A549 (cell line): ENCODE results near the gene HGFAC. TPM values are rescaled to one million over a fixed set of nuclear protein-coding genes. Genes with fewer than 3 reads are reported as not detected.

Source experiments
- ATAC-seq, 2 experiments: fragments of 200-7000 bp in 1 of 2; fragments of >200 bp in 1 of 2; cut with Nextera tagmentation in 1 of 2; cut with Tn5 transposase in 1 of 2; 3 replicates each; pipeline versions ENCODE4 v1.8.0 to v1.9.1; 2018 to 2020; ENCODE audit warnings: mild to moderate bottlenecking in 1 of 2, moderate library complexity in 1 of 2
- CTCF ChIA-PET: fragments of 300-600 bp; sonication (Branson Sonifier 250); formaldehyde crosslinking; extraction: SDS; loops from one replicate; lab custom pipeline; 2021; ENCODE audit warnings: antibody characterized with exemption, inconsistent platforms; lab: Yijun Ruan, JAX
- POLR2A ChIA-PET: fragments of 350-600 bp; formaldehyde crosslinking; extraction: SDS; loops from one replicate; lab custom pipeline; 2021; ENCODE audit warnings: antibody characterized with exemption, inconsistent platforms; lab: Yijun Ruan, JAX
- DNase-seq, 2 experiments: peaks; one replicate each; pipeline versions ENCODE4 v3.0.0 to v3.0.0-alpha.2; 2011 to 2016; ENCODE audit warnings: low read depth in 1 of 2, low spot score in 1 of 2
- FAIRE-seq: peaks from 2 replicates; lab custom pipeline; 2011; peaks lifted over from hg19 to GRCh38; lab: Jason Lieb, UNC
- H3K27ac ChIP-seq, 2 experiments: fragments of >200 bp; sonication (Bioruptor Twin); formaldehyde crosslinking; 3 replicates each; pipeline ENCODE4 v1.5.1; 2016 to 2017
- H3K4me1 ChIP-seq: fragments of >200 bp; sonication (Bioruptor Twin); formaldehyde crosslinking; 3 replicates; pipeline ENCODE4 v1.6.1; 2016
- H3K4me2 ChIP-seq: fragments of >200 bp; sonication (Bioruptor Twin); formaldehyde crosslinking; 3 replicates; pipeline ENCODE4 v1.6.1; 2016
- H3K4me3 ChIP-seq: fragments of >200 bp; sonication (Bioruptor Twin); formaldehyde crosslinking; 3 replicates; pipeline ENCODE4 v1.5.1; 2016
- H3K9me3 ChIP-seq: fragments of >200 bp; sonication (Bioruptor Twin); formaldehyde crosslinking; 3 replicates; pipeline ENCODE4 v1.6.1; 2016
- CEBPB ChIP-seq, 2 experiments: fragments of >200 bp in 1 of 2; sonication (Bioruptor Twin) in 1 of 2; formaldehyde crosslinking in 1 of 2; IDR thresholded peaks; 2 replicates each; pipeline ENCODE4 v1.6.1; 2012 to 2016
- CHD4 ChIP-seq: fragments of 200-600 bp; sonication (generic); IDR thresholded peaks from 2 replicates; pipeline ENCODE4 v1.6.1; 2016; ENCODE audit warnings: antibody characterized with exemption, mild to moderate bottlenecking, borderline replicate concordance
- EHF ChIP-seq: fragments of 250-450 bp; sonication (Bioruptor Pico); IDR thresholded peaks from 2 replicates; pipeline ENCODE4 v1.5.0; 2020; ENCODE audit warnings: mild to moderate bottlenecking
- EHMT2 ChIP-seq: fragments of 200-600 bp; sonication (generic); IDR thresholded peaks from 2 replicates; pipeline ENCODE4 v1.6.1; 2016; ENCODE audit warnings: antibody characterized with exemption, low read depth, mild to moderate bottlenecking, moderate library complexity
- ELK1 ChIP-seq: fragments of 150-350 bp; IDR thresholded peaks from 2 replicates; pipeline ENCODE4 v1.6.1; 2014; ENCODE audit warnings: low read depth, mild to moderate bottlenecking, low read length
- EP300 ChIP-seq, 2 experiments: fragments of >200 bp; sonication (Bioruptor Twin); formaldehyde crosslinking; IDR thresholded peaks; 2 replicates in 1 of 2; 3 replicates in 1 of 2; pipeline ENCODE4 v1.6.1; 2016 to 2017
- ESRRA ChIP-seq: fragments of 150-350 bp; IDR thresholded peaks from 2 replicates; pipeline ENCODE4 v1.6.1; 2014; ENCODE audit warnings: mild to moderate bottlenecking, low read length, borderline replicate concordance
- FOSL2 ChIP-seq, 2 experiments: fragments of 450-650 bp in 1 of 2; fragments of >200 bp in 1 of 2; sonication (Bioruptor Twin) in 1 of 2; formaldehyde crosslinking; IDR thresholded peaks; 2 replicates each; pipeline versions ENCODE4 v1.5.0 to v1.6.1; 2016 to 2020; ENCODE audit warnings: mild to moderate bottlenecking in 1 of 2, moderate library complexity in 1 of 2
- HES2 ChIP-seq: fragments of >200 bp; sonication (Bioruptor Twin); formaldehyde crosslinking; IDR thresholded peaks from 2 replicates; pipeline ENCODE4 v1.6.1; 2016
- HMGXB4 ChIP-seq: fragments of 250-450 bp; sonication (Bioruptor Pico); IDR thresholded peaks from 2 replicates; pipeline ENCODE4 v1.5.0; 2021; ENCODE audit warnings: mild to moderate bottlenecking, moderate library complexity, borderline replicate concordance
- HOXB13 ChIP-seq: fragments of 250-450 bp; sonication (Bioruptor Pico); IDR thresholded peaks from 2 replicates; pipeline ENCODE4 v1.5.0; 2020; ENCODE audit warnings: low read depth, mild to moderate bottlenecking, moderate library complexity
- HOXB5 ChIP-seq: fragments of 250-450 bp; sonication (Bioruptor Pico); IDR thresholded peaks from 2 replicates; pipeline ENCODE4 v1.5.0; 2020; ENCODE audit warnings: mild to moderate bottlenecking, moderate library complexity
- MAX ChIP-seq: IDR thresholded peaks from 2 replicates; pipeline ENCODE4 v1.6.1; 2012
- NFE2L2 ChIP-seq: fragments of 150-350 bp; conservative IDR thresholded peaks from 2 replicates; pipeline ENCODE4 v1.6.1; 2014; ENCODE audit warnings: low read length
- NPAS2 ChIP-seq: fragments of 250-450 bp; sonication (Bioruptor Pico); IDR thresholded peaks from 2 replicates; pipeline ENCODE4 v1.8.0; 2022; ENCODE audit warnings: mild to moderate bottlenecking, moderate library complexity, borderline replicate concordance
- PHF8 ChIP-seq: fragments of 200-600 bp; sonication (generic); IDR thresholded peaks from 2 replicates; pipeline ENCODE4 v1.6.1; 2016; ENCODE audit warnings: low read depth, mild to moderate bottlenecking, antibody characterized with exemption, moderate library complexity, borderline replicate concordance
- POLR2AphosphoS2 ChIP-seq: conservative IDR thresholded peaks from 2 replicates; pipeline ENCODE4 v1.6.1; 2012; ENCODE audit warnings: low read length, improper control_type of control experiment, inconsistent platforms
- RAD21 ChIP-seq, 2 experiments: fragments of >200 bp in 1 of 2; sonication (Bioruptor Twin) in 1 of 2; formaldehyde crosslinking in 1 of 2; IDR thresholded peaks in 1 of 2; conservative IDR thresholded peaks in 1 of 2; 2 replicates in 1 of 2; 3 replicates in 1 of 2; pipeline ENCODE4 v1.6.1; 2012 to 2018; ENCODE audit warnings: inconsistent platforms in 1 of 2
- SMC3 ChIP-seq: fragments of >200 bp; sonication (Bioruptor Twin); formaldehyde crosslinking; IDR thresholded peaks from 3 replicates; pipeline ENCODE4 v1.6.1; 2018; ENCODE audit warnings: inconsistent platforms
- SREBF2 ChIP-seq: fragments of 450-650 bp; IDR thresholded peaks from 2 replicates; pipeline ENCODE4 v1.6.1; 2014; ENCODE audit warnings: mild to moderate bottlenecking, moderate library complexity
- TFCP2L1 ChIP-seq: fragments of 250-450 bp; sonication (Bioruptor Pico); IDR thresholded peaks from 2 replicates; pipeline ENCODE4 v1.5.0; 2021; ENCODE audit warnings: mild to moderate bottlenecking
- TP53 ChIP-seq: fragments of 250-450 bp; sonication (Bioruptor Pico); IDR thresholded peaks from 2 replicates; pipeline ENCODE4 v1.5.0; 2021; ENCODE audit warnings: mild to moderate bottlenecking, moderate library complexity
- ZSCAN20 ChIP-seq: fragments of 250-450 bp; sonication (Bioruptor Pico); IDR thresholded peaks from 2 replicates; pipeline ENCODE4 v1.8.0; 2022; ENCODE audit warnings: mild to moderate bottlenecking, moderate library complexity
- WGBS: methylation state at CpG from one replicate; pipeline ENCODE4 v1.1.6; 2017; ENCODE audit errors: missing lambda C conversion rate; 5-methylcytosine and 5-hydroxymethylcytosine counted together
- polyA plus RNA-seq, 4 experiments: library from polyadenylated mRNA; depleted of rRNA in 3 of 4; stranded (reverse); fragments of >200 nt; fragmentation: RNase III in 1 of 4; extraction: RNeasy Plus Mini Kit Qiagen cat#74134 plus additional on column Dnase treatment in 1 of 4; gene quantifications; 2 replicates in 3 of 4; 3 replicates in 1 of 4; pipeline ENCODE4 v1.2.3, GENCODE V29; 2011 to 2017

HGFAC gene
- polyA plus RNA-seq, 2 of the 4 experiments (the other 2 are of a cell fraction), result 0.25 TPM; not detected in 1

- H3K4me3 ChIP-seq, result no peak overlapping the region
- H3K4me2 ChIP-seq, result no peak overlapping the region
- no peak for ATAC-seq
- H3K9me3 ChIP-seq, result no peaks in the 10 kb centered on the region
- no peaks in the 10 kb centered on the region for H3K4me1 ChIP-seq
- no peak for FAIRE-seq
- 64% methylated on average over 10 of the region's 13 CpGs for WGBS
- TF ChIP-seq EHF (CRISPR knock-in tag) (no peak), HOXB5 (CRISPR knock-in tag) (no peak), NPAS2 (CRISPR knock-in tag) (no peak), HOXB13 (CRISPR knock-in tag) (no peak), TFCP2L1 (CRISPR knock-in tag) (no peak)
- DNase-seq, result no peak
- CTCF ChIA-PET, result interaction anchor here (1.4 kb wide), 1 partner anchor 128 kb away, joined by 5 read pairs; no protein-coding TSS in a partner anchor
- POLR2A ChIA-PET, result no interaction called here
- no peak overlapping the region for H3K27ac ChIP-seq
Observed at GRCh38 chr4:3473996-3474765, 32.4 kb downstream of the HGFAC start.

- TF ChIP-seq TP53 (no peak), MAX (no peak), PHF8 (no peak), FOSL2 (IDR thresholded peaks at IDR 0.05) (no peak), FOSL2 (CRISPR knock-in tag; IDR thresholded peaks at IDR 0.05) (no peak), NFE2L2 (no peak), HOXB13 (CRISPR knock-in tag) (no peak), HMGXB4 (CRISPR knock-in tag) (no peak), SMC3 (no peak), CHD4 (no peak), ZSCAN20 (CRISPR knock-in tag) (no peak), EP300 (IDR thresholded peaks at IDR 0.05) (no peak), NPAS2 (CRISPR knock-in tag) (no peak), HES2 (no peak)
- no peak overlapping the region for H3K4me2 ChIP-seq
- CTCF ChIA-PET, result interaction anchor here (1.4 kb wide), 1 partner anchor 129 kb away, joined by 5 read pairs; no protein-coding TSS in a partner anchor
- FAIRE-seq (no peak), DNase-seq (no peak), ATAC-seq (no peak)
- H3K27ac ChIP-seq, result no peak overlapping the region
- no peak overlapping the region for H3K4me3 ChIP-seq
- POLR2A ChIA-PET, result no interaction called here
- no peaks in the 10 kb centered on the region for H3K4me1 ChIP-seq
- 54% methylated on average over 9 of the region's 15 CpGs for WGBS
- H3K9me3 ChIP-seq, result no peaks in the 10 kb centered on the region
Observed at GRCh38 chr4:3475041-3475712, 33.4 kb downstream of the HGFAC start.

GRCh38 chr4:3475713-3476260 is 34.0 kb downstream of the HGFAC start:
- Histone ChIP-seq H3K4me3 (no peak overlapping the region), H3K4me1 (peaks cover 2% of the 10 kb centered on the region; the same call in 2 of the 3 replicates), H3K4me2 (no peak overlapping the region), H3K9me3 (no peaks in the 10 kb centered on the region), H3K27ac (no peak overlapping the region)
- no peak for DNase-seq
- WGBS, result 31% methylated on average over 6 of the region's 22 CpGs
- FAIRE-seq, result no peak
- no peak for ATAC-seq
- ChIA-PET CTCF (interaction anchor here (1.4 kb wide), 1 partner anchor 130 kb away, joined by 5 read pairs; no protein-coding TSS in a partner anchor), POLR2A (no interaction called here)
- TF ChIP-seq CEBPB (IDR thresholded peaks at IDR 0.05), result no peak
- no peak for TF ChIP-seq EHF (CRISPR knock-in tag)
- TF ChIP-seq POLR2AphosphoS2, result no peak
- TF ChIP-seq EHMT2, result no peak
- no peak for TF ChIP-seq TFCP2L1 (CRISPR knock-in tag)
- no peak for TF ChIP-seq ESRRA
- no peak for TF ChIP-seq SREBF2
- no peak for TF ChIP-seq ELK1
- no peak for TF ChIP-seq RAD21 (conservative IDR thresholded peaks at IDR 0.05 in 1 of 2, IDR thresholded peaks at IDR 0.05 in 1 of 2)
